Type B pancreatic cell (in vitro differentiated cells): ENCODE measurements around the gene THADA. TPM values are rescaled to one million over a fixed set of nuclear protein-coding genes. Genes with fewer than 3 reads are reported as not detected.

ENCODE experiments used
- DNase-seq: peaks from one replicate; pipeline ENCODE4 v3.0.0; 2021; ENCODE audit warnings: mixed read lengths; ENCODE audit not compliant: unreplicated experiment; ENCODE audit errors: extremely low spot score
- H3K27ac Mint-ChIP-seq: 2 replicates; pipeline ENCODE4 v1.8.0; 2021; ENCODE audit warnings: mild to moderate bottlenecking, mixed read lengths
- H3K27me3 Mint-ChIP-seq: 2 replicates; pipeline ENCODE4 v1.8.0; 2021; ENCODE audit warnings: mixed read lengths
- H3K36me3 Mint-ChIP-seq: 2 replicates; pipeline ENCODE4 v1.8.0; 2021; ENCODE audit warnings: mixed read lengths
- H3K4me1 Mint-ChIP-seq: one replicate; pipeline ENCODE4 v1.8.0; 2021; ENCODE audit warnings: mixed read lengths; ENCODE audit not compliant: unreplicated experiment
- H3K4me3 Mint-ChIP-seq: 2 replicates; pipeline ENCODE4 v1.8.0; 2021; ENCODE audit warnings: mild to moderate bottlenecking, mixed read lengths
- H3K9me3 Mint-ChIP-seq: 2 replicates; pipeline ENCODE4 v1.8.0; 2021; ENCODE audit warnings: mixed read lengths
- CTCF ChIP-seq: fragments of 200-600 bp; sonication (generic); conservative IDR thresholded peaks from 2 replicates; pipeline ENCODE4 v1.5.0; 2021; ENCODE audit warnings: antibody characterized with exemption, mild to moderate bottlenecking
- total RNA-seq: library from RNA; stranded (reverse); gene quantifications from 2 replicates; pipeline ENCODE4 v1.2.1, GENCODE V29; 2021; ENCODE audit warnings: low replicate concordance

THADA gene
- total RNA-seq, 1 donor from 2014 or later: 35.6 TPM

- DNase-seq: no peak
- H3K27me3 Mint-ChIP-seq: no peaks in the 10 kb centered on the region
- peaks cover 30% of the 10 kb centered on the region for H3K36me3 Mint-ChIP-seq
- H3K9me3 Mint-ChIP-seq: peaks cover 11% of the 10 kb centered on the region
- H3K4me1 Mint-ChIP-seq: peaks cover 53% of the 10 kb centered on the region
- peak overlapping the region; percentile 16 for H3K4me3 Mint-ChIP-seq
- no peak for TF ChIP-seq CTCF
- no peak overlapping the region for H3K27ac Mint-ChIP-seq
Observed at GRCh38 chr2:43328832-43329231, 267.0 kb downstream of the THADA start.

GRCh38 chr2:43328133-43328532, 267.7 kb downstream of the THADA start:
- TF ChIP-seq CTCF: no peak
- peaks cover 34% of the 10 kb centered on the region for H3K36me3 Mint-ChIP-seq

GRCh38 chr2:43327119-43327518, 268.7 kb downstream of the THADA start:
- DNase-seq: no peak
- Mint-ChIP-seq H3K36me3 (peaks cover 31% of the 10 kb centered on the region), H3K27ac (no peak overlapping the region), H3K4me3 (no peak overlapping the region), H3K27me3 (no peaks in the 10 kb centered on the region), H3K9me3 (peaks cover 15% of the 10 kb centered on the region), H3K4me1 (peaks cover 44% of the 10 kb centered on the region)
- no peak for TF ChIP-seq CTCF

More at GRCh38 chr2:43328133-43328532, 267.7 kb downstream of the THADA start:
- DNase-seq: no peak
- Mint-ChIP-seq H3K27me3 (no peaks in the 10 kb centered on the region), H3K4me3 (no peak overlapping the region), H3K4me1 (peaks cover 53% of the 10 kb centered on the region), H3K27ac (no peak overlapping the region), H3K9me3 (peaks cover 15% of the 10 kb centered on the region)

GRCh38 chr2:43326101-43326825, 269.6 kb downstream of the THADA start:
- no peak for TF ChIP-seq CTCF
- Mint-ChIP-seq H3K9me3 (peaks cover 11% of the 10 kb centered on the region), H3K27ac (peak overlapping the region; percentile 0), H3K4me3 (no peak overlapping the region), H3K4me1 (peaks cover 43% of the 10 kb centered on the region), H3K36me3 (peaks cover 30% of the 10 kb centered on the region), H3K27me3 (no peaks in the 10 kb centered on the region)
- DNase-seq: no peak

- TF ChIP-seq CTCF: no peak
- Mint-ChIP-seq H3K36me3 (peaks cover 38% of the 10 kb centered on the region), H3K4me1 (peaks cover 49% of the 10 kb centered on the region), H3K9me3 (peaks cover 11% of the 10 kb centered on the region), H3K27me3 (no peaks in the 10 kb centered on the region), H3K4me3 (peak overlapping the region; percentile 24), H3K27ac (peak overlapping the region; percentile 71)
- no peak for DNase-seq
Observed at GRCh38 chr2:43325107-43325811, 270.6 kb downstream of the THADA start.
